GM18520 (cell line): ENCODE data around the gene CCR2.
"Not testable (repeated sequence)": the region's sequence is repeated elsewhere in the genome, so short reads cannot be mapped to it uniquely, and the experiment has no call there.

Source experiments
- ATAC-seq: cut with Tn5 transposase; IDR thresholded peaks from one replicate; pipeline ENCODE4 v1.9.1; 2021; ENCODE audit not compliant: unreplicated experiment

The CCR2 gene

GRCh38 chr3:46400846-46401245, 46.9 kb downstream of the CCR2 start:
- no peak for ATAC-seq

- ATAC-seq: no peak
Measured at GRCh38 chr3:46401579-46401978, 47.7 kb downstream of the CCR2 start.

- ATAC-seq: not testable (repeated sequence)
Measured at GRCh38 chr3:46402902-46403301, 49.0 kb downstream of the CCR2 start.

- ATAC-seq: no peak
Measured at GRCh38 chr3:46405301-46406019, 51.5 kb downstream of the CCR2 start.

GRCh38 chr3:46406443-46406787, 52.5 kb downstream of the CCR2 start:
- ATAC-seq: no peak

GRCh38 chr3:46406788-46407611, 53.1 kb downstream of the CCR2 start, which contains the start of the genes CCR5AS and CCRL2:
CCR5AS (minus strand) TSS chr3:46407066.
CCRL2 (plus strand) TSS chr3:46407259; CDS start chr3:46408080, 821 bp downstream.
- no peak for ATAC-seq

GRCh38 chr3:46407970-46408369, 54.1 kb downstream of the CCR2 start:
- ATAC-seq: no peak

- ATAC-seq: no peak
Measured at GRCh38 chr3:46408853-46409252, 54.9 kb downstream of the CCR2 start.

GRCh38 chr3:46409739-46410489, 56.0 kb downstream of the CCR2 start:
- no peak for ATAC-seq
